Measurements from ENCODE around the gene VSIR. TPM values are rescaled to one million over a fixed set of nuclear protein-coding genes. Genes with fewer than 3 reads are reported as not detected.

The VSIR gene
- total and polyA plus RNA-seq, 10 of the 15 experiments (the other 5 are each of a cell fraction or from before 2014, with no cell fraction given): 0.19 to 12.5 (median 6.7) TPM

DNA sequence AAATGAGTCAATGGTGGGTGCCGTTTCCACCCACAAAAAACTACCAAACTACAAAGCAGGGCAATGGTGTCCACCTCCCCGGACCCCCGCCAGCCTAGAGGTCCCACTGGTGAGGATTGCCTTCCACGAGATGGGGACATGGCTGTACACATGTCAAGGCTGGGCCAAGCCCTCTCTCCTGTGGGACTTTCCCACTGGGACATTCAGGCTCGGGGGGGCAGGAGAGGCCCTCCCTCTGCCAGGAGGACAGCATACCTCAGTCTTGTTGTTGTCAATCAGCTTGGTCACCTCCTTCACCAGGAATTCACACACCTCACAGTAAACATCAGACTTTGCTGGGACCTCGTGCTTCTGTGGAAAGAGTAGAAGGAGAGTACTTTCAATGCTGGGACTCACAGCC, 46.7 kb upstream of the VSIR start:
- ATAC-seq: no peak
- Histone ChIP-seq H3K4me1 (ENCODE audit: control insufficient read depth, insufficient read depth, low read length) (no peaks in the 10 kb centered on the region), H3K36me3 (ENCODE audit: control insufficient read depth in 2 of 2, insufficient read depth in 2 of 2, low read length in 1 of 2) (peaks cover 34 to 53% of the 10 kb centered on the region in 2 experiments), H2AFZ (ENCODE audit: control insufficient read depth, low read depth, low read length) (no peak overlapping the region), H3K27me3 (replicated peaks in 1 of 2; ENCODE audit: control insufficient read depth in 2 of 2, insufficient read depth in 2 of 2, low read length in 1 of 2) (no peaks in the 10 kb centered on the region), H3K4me3 (no peak overlapping the region), H3K9ac (ENCODE audit: control insufficient read depth, insufficient read depth, low read length) (no peak overlapping the region), H3K4me2 (ENCODE audit: control insufficient read depth, insufficient read depth) (no peak overlapping the region), H3K9me3 (replicated peaks; ENCODE audit: control insufficient read depth, insufficient read depth, low read length) (no peaks in the 10 kb centered on the region), H4K20me1 (ENCODE audit: control insufficient read depth, insufficient read depth) (no peaks in the 10 kb centered on the region), H3K79me2 (ENCODE audit: control insufficient read depth, insufficient read depth, low read length) (no peaks in the 10 kb centered on the region), H3K27ac (ENCODE audit: control insufficient read depth, insufficient read depth) (no peak overlapping the region)
- ChIA-PET RAD21 (ENCODE audit: unreplicated experiment) (no interaction called here), SMC1A (ENCODE audit: uncharacterized antibody, unreplicated experiment) (interaction anchor here (1.2 kb wide), 1 partner anchor 77 kb away, joined by 4 read pairs; no protein-coding TSS in a partner anchor), CTCF (no interaction called here), POLR2A (no interaction called here)
- TF ChIP-seq ZSCAN29 (IDR thresholded peaks at IDR 0.05) (no peak), NR2F1 (conservative IDR thresholded peaks at IDR 0.05) (no peak), ASH2L (IDR thresholded peaks at IDR 0.05; ENCODE audit: borderline replicate concordance, low read depth) (no peak), ZNF207 (IDR thresholded peaks at IDR 0.05; ENCODE audit: borderline replicate concordance) (no peak), SIX5 (IDR thresholded peaks at IDR 0.05; ENCODE audit: low read depth, low read length, severe bottlenecking) (no peak)
- TF ChIP-seq, protein P1, sequence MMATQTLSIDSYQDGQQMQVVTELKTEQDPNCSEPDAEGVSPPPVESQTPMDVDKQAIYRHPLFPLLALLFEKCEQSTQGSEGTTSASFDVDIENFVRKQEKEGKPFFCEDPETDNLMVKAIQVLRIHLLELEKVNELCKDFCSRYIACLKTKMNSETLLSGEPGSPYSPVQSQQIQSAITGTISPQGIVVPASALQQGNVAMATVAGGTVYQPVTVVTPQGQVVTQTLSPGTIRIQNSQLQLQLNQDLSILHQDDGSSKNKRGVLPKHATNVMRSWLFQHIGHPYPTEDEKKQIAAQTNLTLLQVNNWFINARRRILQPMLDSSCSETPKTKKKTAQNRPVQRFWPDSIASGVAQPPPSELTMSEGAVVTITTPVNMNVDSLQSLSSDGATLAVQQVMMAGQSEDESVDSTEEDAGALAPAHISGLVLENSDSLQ (IDR thresholded peaks at IDR 0.05): no peak
- TF ChIP-seq, protein P2, sequence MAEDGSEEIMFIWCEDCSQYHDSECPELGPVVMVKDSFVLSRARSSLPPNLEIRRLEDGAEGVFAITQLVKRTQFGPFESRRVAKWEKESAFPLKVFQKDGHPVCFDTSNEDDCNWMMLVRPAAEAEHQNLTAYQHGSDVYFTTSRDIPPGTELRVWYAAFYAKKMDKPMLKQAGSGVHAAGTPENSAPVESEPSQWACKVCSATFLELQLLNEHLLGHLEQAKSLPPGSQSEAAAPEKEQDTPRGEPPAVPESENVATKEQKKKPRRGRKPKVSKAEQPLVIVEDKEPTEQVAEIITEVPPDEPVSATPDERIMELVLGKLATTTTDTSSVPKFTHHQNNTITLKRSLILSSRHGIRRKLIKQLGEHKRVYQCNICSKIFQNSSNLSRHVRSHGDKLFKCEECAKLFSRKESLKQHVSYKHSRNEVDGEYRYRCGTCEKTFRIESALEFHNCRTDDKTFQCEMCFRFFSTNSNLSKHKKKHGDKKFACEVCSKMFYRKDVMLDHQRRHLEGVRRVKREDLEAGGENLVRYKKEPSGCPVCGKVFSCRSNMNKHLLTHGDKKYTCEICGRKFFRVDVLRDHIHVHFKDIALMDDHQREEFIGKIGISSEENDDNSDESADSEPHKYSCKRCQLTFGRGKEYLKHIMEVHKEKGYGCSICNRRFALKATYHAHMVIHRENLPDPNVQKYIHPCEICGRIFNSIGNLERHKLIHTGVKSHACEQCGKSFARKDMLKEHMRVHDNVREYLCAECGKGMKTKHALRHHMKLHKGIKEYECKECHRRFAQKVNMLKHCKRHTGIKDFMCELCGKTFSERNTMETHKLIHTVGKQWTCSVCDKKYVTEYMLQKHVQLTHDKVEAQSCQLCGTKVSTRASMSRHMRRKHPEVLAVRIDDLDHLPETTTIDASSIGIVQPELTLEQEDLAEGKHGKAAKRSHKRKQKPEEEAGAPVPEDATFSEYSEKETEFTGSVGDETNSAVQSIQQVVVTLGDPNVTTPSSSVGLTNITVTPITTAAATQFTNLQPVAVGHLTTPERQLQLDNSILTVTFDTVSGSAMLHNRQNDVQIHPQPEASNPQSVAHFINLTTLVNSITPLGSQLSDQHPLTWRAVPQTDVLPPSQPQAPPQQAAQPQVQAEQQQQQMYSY (CRISPR knock-in tag; IDR thresholded peaks at IDR 0.05): no peak
- in situ Hi-C loops (cut with MboI) (no loop called here), intact Hi-C loops (cut with micrococcal nuclease; ENCODE audit: unreplicated experiment) (no loop called here)
- no peak for DNase-seq (ENCODE audit: low read depth, low spot score)
- FAIRE-seq: no peak
- no TSS peak for BruUV-seq (replicated peaks)
- 91% methylated on average over 6 of the region's 6 CpGs for WGBS (ENCODE audit: insufficient coverage, insufficient replicate concordance, low lambda C conversion rate, missing lambda C conversion rate)
